GM12864 (cell line): Measurements from ENCODE around the gene BMP6.

Experiments
- DNase-seq: peaks from one replicate; pipeline ENCODE4 v3.0.0-alpha.2; 2011; ENCODE audit warnings: low read depth
- H3K4me3 ChIP-seq: 2 replicates; pipeline ENCODE4 v1.5.1; 2011; ENCODE audit warnings: mild to moderate bottlenecking, low read depth, low read length, control low read depth
- TF ChIP-seq, protein P1 (sequence below): IDR thresholded peaks from 2 replicates; pipeline ENCODE4 v1.5.1; 2011; ENCODE audit warnings: low read depth, mild to moderate bottlenecking, moderate library complexity, low read length, control low read depth, inconsistent platforms; ENCODE audit errors: missing control alignments

Gene BMP6

GRCh38 chr6:7832904-7833750 is 107.2 kb downstream of the BMP6 start:
- no peak overlapping the region for H3K4me3 ChIP-seq
- TF ChIP-seq, protein P1, sequence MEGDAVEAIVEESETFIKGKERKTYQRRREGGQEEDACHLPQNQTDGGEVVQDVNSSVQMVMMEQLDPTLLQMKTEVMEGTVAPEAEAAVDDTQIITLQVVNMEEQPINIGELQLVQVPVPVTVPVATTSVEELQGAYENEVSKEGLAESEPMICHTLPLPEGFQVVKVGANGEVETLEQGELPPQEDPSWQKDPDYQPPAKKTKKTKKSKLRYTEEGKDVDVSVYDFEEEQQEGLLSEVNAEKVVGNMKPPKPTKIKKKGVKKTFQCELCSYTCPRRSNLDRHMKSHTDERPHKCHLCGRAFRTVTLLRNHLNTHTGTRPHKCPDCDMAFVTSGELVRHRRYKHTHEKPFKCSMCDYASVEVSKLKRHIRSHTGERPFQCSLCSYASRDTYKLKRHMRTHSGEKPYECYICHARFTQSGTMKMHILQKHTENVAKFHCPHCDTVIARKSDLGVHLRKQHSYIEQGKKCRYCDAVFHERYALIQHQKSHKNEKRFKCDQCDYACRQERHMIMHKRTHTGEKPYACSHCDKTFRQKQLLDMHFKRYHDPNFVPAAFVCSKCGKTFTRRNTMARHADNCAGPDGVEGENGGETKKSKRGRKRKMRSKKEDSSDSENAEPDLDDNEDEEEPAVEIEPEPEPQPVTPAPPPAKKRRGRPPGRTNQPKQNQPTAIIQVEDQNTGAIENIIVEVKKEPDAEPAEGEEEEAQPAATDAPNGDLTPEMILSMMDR = no peak
- DNase-seq = no peak

DNA sequence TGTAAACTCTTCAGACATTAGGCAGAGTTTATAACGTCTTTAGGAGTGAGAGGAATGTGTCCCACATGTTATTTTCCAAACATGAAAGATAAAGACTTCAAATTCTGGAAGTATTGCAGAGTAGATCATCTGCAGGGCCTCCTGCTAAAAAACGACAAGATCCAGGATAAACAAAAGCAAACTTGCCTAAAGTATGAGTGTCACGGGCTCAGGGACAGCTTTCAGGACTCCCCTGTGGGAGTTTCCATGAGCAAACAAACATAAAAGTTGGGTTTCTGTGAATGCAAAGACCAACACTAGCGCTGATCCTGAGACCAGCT is 107.8 kb downstream of the BMP6 start:
- H3K4me3 ChIP-seq = no peak overlapping the region
- DNase-seq = no peak
- TF ChIP-seq, protein P1 = no peak

DNA sequence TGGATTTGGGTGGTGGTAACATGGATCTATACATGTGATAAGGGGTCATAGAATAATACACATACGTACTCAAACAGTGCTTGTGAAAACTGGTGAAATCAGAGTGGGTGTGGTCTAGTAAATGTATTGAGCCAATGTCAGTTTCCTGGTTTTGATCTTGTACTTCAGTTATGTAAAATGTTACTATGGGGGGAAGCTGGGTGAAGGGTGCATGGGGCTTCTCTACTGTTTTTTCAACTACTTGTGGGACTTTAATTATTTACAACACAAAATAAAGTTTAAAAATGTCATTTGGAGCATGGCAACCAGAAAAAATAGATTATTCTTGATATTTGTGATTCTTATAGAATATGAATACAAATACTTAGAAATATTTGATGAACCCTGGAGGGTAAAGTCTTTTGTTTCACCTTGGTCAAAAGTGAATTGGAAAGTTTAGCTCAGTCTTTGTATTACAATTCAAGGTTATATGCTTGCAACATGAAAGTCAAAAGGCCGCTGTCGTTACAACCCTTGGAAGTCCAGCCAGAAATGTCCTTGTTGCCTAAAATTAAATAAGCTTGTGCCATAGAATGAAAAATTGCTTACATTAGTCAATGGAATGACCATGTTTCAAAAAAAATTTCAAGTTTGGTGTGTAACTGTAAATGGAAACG is 110.6 kb downstream of the BMP6 start:
- no peak for DNase-seq
- no peak overlapping the region for H3K4me3 ChIP-seq
- TF ChIP-seq, protein P1 = no peak

DNA sequence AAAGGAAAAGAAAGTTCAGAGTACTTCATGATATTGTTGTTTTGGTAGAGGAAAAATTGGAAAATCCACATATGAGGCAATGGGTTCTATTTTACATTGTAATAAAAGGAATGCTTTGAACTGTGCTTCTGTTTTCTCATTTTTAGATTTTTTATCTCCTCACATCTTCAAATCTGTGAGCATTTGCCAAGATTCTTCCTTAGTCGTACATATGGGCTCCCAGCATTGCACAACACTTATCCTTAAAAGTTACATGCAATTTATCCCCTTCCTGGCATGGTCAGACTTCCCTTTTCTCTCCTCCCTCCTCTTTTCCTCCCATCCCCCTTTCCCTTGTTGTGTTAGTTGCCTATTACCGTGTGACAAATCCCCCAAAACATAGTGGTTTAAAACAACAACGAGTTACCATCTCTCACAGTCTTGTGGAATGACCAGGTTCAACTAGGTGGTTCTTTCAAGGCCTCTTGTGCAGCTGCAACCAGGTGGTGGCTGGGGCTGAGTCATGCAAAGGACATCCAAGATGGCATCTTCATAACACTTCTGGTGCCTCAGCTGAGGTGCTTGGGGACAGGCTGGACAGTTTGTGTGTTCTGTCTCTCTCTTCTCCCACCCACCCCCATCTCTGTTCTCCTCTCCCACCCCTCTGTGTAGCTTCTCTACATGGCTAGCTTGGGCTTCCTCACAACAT is 116.0 kb downstream of the BMP6 start:
- no peak for DNase-seq
- H3K4me3 ChIP-seq = no peak overlapping the region

DNA sequence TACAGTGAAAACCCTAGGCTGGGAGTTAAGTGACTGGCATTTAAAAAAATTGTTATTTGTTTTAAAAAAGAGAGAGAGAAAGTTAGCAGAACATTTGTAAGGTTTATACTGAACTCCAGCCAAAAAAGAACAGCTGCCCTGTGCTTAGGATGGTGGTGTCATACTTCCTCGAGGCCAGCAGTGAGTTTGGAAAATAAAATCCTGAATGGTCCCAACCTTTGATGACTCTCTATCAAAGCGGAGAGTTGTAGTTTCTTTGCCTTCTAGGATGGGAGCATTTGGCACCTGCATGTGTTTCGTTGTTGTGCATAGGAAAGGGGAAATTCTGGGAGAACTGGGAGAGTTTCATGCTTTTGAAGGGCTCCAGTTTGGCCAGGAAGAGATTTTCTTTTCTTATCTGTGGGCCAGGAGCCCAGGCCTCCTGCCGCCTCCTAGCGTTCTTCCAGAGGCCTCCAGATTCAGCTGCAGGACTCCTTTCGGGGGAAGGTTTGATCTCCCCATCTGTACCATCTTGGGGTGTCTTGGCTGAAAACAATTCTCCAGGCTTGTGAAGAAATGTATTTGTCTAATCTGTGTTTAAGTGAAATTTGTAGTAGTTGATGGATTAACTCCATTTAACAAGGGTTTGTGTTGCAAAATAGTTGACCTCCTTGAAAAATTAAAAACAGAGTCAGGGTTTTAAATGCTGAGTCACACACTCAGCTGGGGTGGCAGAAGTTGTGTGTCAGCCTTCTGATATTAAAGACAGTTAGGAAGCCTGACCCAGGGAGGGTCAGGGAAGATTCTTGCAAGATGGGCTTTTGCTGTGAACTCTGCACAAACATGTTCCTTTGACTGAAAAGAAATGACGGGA is 121.3 kb downstream of the BMP6 start:
- no peak overlapping the region for H3K4me3 ChIP-seq
- DNase-seq = no peak

More for the DNA sequence above, 116.0 kb downstream of the BMP6 start:
- TF ChIP-seq, protein P1 = no peak

GRCh38 chr6:7848229-7848628 is 122.3 kb downstream of the BMP6 start:
- no peak overlapping the region for H3K4me3 ChIP-seq
- TF ChIP-seq, protein P1 = no peak
- DNase-seq = no peak

More for the DNA sequence above, 121.3 kb downstream of the BMP6 start:
- TF ChIP-seq, protein P1 = no peak
